GM08714 (cell line): ENCODE results near the gene FAM221A.

Experiments used
- H3K4me3 ChIP-seq: fragments of 200-500 bp; sonication (Bioruptor generic); 2 replicates; pipeline ENCODE4 v1.5.1; 2014; ENCODE audit warnings: mild to moderate bottlenecking, low read length, inconsistent platforms
- ZNF274 ChIP-seq: IDR thresholded peaks from 2 replicates; pipeline ENCODE4 v1.6.1; 2012; ENCODE audit warnings: mild to moderate bottlenecking, low read depth, low read length

Gene FAM221A

GRCh38 chr7:23685731-23686130, 5.7 kb downstream of the FAM221A start:
- TF ChIP-seq ZNF274: no peak
- no peak overlapping the region for H3K4me3 ChIP-seq

- H3K4me3 ChIP-seq: no peak overlapping the region
- no peak for TF ChIP-seq ZNF274
Measured at GRCh38 chr7:23687011-23687410, 7.0 kb downstream of the FAM221A start.

- TF ChIP-seq ZNF274: no peak
- H3K4me3 ChIP-seq: no peak overlapping the region
Measured at GRCh38 chr7:23689165-23689564, 9.2 kb downstream of the FAM221A start.

GRCh38 chr7:23691320-23691719, 11.3 kb downstream of the FAM221A start:
- H3K4me3 ChIP-seq: no peak overlapping the region
- no peak for TF ChIP-seq ZNF274

GRCh38 chr7:23693224-23693623, 13.2 kb downstream of the FAM221A start:
- TF ChIP-seq ZNF274: no peak
- H3K4me3 ChIP-seq: no peak overlapping the region

- no peak for TF ChIP-seq ZNF274
- H3K4me3 ChIP-seq: no peak overlapping the region
Measured at GRCh38 chr7:23696916-23697441, 17.0 kb downstream of the FAM221A start.

GRCh38 chr7:23698822-23699221, 18.8 kb downstream of the FAM221A start:
- no peak overlapping the region for H3K4me3 ChIP-seq
- TF ChIP-seq ZNF274: no peak

GRCh38 chr7:23700046-23700445, 20.0 kb downstream of the FAM221A start:
- no peak for TF ChIP-seq ZNF274
- no peak overlapping the region for H3K4me3 ChIP-seq

GRCh38 chr7:23709081-23709750, 29.2 kb downstream of the FAM221A start:
- no peak overlapping the region for H3K4me3 ChIP-seq
- TF ChIP-seq ZNF274: no peak

GRCh38 chr7:23710000-23710399, 30.0 kb downstream of the FAM221A start, which contains the start of gene STK31:
Gene STK31 (plus strand): TSS chr7:23710219. CDS start chr7:23710286, 67 bp downstream.
- H3K4me3 ChIP-seq: no peak within 1 kb of the TSS
- TF ChIP-seq ZNF274: no peak

- H3K4me3 ChIP-seq: no peak overlapping the region
- no peak for TF ChIP-seq ZNF274
Measured at GRCh38 chr7:23712368-23713284, 32.6 kb downstream of the FAM221A start.

GRCh38 chr7:23713285-23714149, 33.5 kb downstream of the FAM221A start:
- no peak overlapping the region for H3K4me3 ChIP-seq
- TF ChIP-seq ZNF274: no peak

GRCh38 chr7:23714150-23714464, 34.1 kb downstream of the FAM221A start:
- no peak for TF ChIP-seq ZNF274
- H3K4me3 ChIP-seq: no peak overlapping the region

- TF ChIP-seq ZNF274: no peak
Measured at GRCh38 chr7:23714579-23714978, 34.6 kb downstream of the FAM221A start.

GRCh38 chr7:23715099-23715498, 35.1 kb downstream of the FAM221A start:
- no peak overlapping the region for H3K4me3 ChIP-seq
- TF ChIP-seq ZNF274: no peak

More at GRCh38 chr7:23714579-23714978, 34.6 kb downstream of the FAM221A start:
- no peak overlapping the region for H3K4me3 ChIP-seq
